A673 (cell line): ENCODE data around the gene TREM1.

Experiments
- CTCF ChIP-seq: fragments of 300-800, 200-600 bp; sonication (generic); conservative IDR thresholded peaks from 2 replicates; pipeline ENCODE4 v1.5.1; 2017; ENCODE audit warnings: low read depth, mild to moderate bottlenecking, antibody characterized with exemption, low read length, moderate library complexity, mixed read lengths
- EZH2 ChIP-seq: fragments of 200-600 bp; sonication (generic); IDR thresholded peaks from 2 replicates; pipeline ENCODE4 v1.6.1; 2017; ENCODE audit warnings: borderline replicate concordance, low read depth, mild to moderate bottlenecking, mixed read lengths, antibody characterized with exemption, low read length; ENCODE audit not compliant: poor library complexity, severe bottlenecking

GRCh38 chr6:41236276-41236675 is 50.2 kb downstream of the TREM1 start:
- no peak for TF ChIP-seq CTCF
- TF ChIP-seq EZH2, result no peak
